ENCODE results near the gene OR4E2. TPM values are rescaled to one million over a fixed set of nuclear protein-coding genes. Genes with fewer than 3 reads are reported as not detected.
"Not testable (repeated sequence)": the region's sequence is repeated elsewhere in the genome, so short reads cannot be mapped to it uniquely, and the experiment has no call there.

Gene OR4E2
- not detected for polyA plus RNA-seq (ENCODE audit: insufficient read length)

- DNase-seq = no peak
Measured at GRCh38 chr14:21653331-21653885, at the start of gene OR4E2. OR4E2 (plus strand) TSS chr14:21653835; CDS start chr14:21665083, 11,248 bp downstream.

GRCh38 chr14:21612324-21612723 is 41.3 kb upstream of the OR4E2 start:
- DNase-seq = no peak

GRCh38 chr14:21614240-21614639 is 39.4 kb upstream of the OR4E2 start:
- no peak for DNase-seq

- no peak for DNase-seq
Measured at GRCh38 chr14:21617614-21618013, 36.0 kb upstream of the OR4E2 start.

- DNase-seq = no peak
Measured at GRCh38 chr14:21626491-21627230, 27.0 kb upstream of the OR4E2 start.

GRCh38 chr14:21630503-21630902 is 23.1 kb upstream of the OR4E2 start:
- DNase-seq = not testable (repeated sequence)

- DNase-seq = no peak
Measured at GRCh38 chr14:21631084-21631483, 22.6 kb upstream of the OR4E2 start.

- no peak for DNase-seq
Measured at GRCh38 chr14:21634840-21635239, 18.8 kb upstream of the OR4E2 start, which contains the start of gene OR10G2. OR10G2 (minus strand) TSS chr14:21634940; CDS start chr14:21634842, 98 bp downstream.

DNA sequence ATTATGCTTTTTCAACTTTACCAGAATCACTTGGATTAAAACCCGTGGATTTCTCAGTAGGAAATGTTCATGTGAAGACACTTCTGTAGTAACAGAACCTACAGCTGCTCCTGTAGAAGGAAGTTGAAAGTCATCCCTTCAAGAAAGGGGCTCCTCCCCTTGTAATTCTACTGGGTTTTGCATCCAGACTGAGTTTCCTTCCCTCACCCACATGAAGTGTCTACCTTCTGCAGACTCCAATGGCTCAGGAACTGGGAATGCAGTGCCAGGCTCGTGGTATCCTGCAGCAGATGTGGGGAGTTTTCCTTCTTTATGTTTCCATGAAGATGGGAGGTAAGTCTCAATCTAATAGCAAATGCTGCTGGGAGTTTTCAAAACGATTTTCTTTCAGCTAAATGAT is 11.0 kb upstream of the OR4E2 start:
- DNase-seq = no peak

DNA sequence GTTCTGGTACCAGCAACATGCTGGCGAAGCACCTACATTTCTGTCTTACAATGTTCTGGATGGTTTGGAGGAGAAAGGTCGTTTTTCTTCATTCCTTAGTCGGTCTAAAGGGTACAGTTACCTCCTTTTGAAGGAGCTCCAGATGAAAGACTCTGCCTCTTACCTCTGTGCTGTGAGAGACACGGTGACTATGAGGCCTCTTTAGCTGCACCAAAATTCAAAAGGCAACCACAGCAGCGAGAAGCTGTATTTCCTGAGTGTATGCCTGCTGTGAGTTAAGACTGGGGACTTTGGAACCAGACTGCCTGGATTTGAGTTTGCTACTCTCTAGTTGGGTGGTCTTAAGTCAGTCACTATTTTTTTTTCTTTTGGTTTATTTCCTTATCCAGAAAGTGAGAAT is 10.2 kb upstream of the OR4E2 start:
- no peak for DNase-seq

- DNase-seq = no peak
Measured at GRCh38 chr14:21647380-21647779, 6.3 kb upstream of the OR4E2 start.

- no peak for DNase-seq
Measured at GRCh38 chr14:21652209-21652808, 1.3 kb upstream of the OR4E2 start.

- no peak for DNase-seq
Measured at GRCh38 chr14:21654215-21654614, 580 bp downstream of the OR4E2 start.

DNA sequence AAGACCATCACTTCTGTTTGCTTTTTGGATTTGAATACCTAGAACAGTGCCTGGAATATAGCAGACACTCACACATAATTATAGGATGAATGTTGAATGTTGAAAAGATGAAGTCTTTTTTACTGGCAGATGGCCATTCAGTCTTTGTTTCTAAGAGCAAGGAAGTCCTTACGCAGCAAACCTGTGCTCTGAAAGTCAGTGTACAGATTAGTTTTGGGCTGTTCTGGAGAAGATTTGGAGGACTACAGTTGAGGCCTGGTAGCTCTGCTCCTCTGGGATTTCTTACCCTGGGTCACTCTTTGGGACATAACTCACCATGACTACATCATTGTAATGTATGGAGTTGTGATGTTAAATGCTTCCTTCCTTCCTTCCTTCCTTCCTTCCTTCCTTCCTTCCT is 3.3 kb downstream of the OR4E2 start:
- DNase-seq = no peak

GRCh38 chr14:21668377-21668776 is 14.7 kb downstream of the OR4E2 start:
- DNase-seq = no peak

DNA sequence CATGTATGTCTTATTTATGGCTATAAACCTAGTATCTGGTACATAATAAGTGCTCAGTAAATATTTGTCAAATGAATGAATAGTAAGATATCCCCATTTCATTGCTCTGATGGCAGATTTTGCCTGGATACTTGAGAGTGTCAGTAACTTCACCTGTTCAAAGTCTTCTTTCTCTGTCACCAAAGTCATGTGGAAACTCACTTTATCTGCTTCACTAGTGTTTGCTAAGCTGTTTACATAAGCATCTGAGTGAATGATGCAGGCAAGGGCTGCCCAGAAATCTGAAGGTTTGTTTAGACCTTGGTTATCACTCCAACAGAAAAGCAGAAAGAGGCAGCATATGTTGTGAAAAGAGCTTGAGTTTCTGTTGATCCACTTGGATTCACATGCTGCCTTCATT is 15.6 kb downstream of the OR4E2 start:
- no peak for DNase-seq

GRCh38 chr14:21671371-21671770 is 17.7 kb downstream of the OR4E2 start:
- no peak for DNase-seq

DNA sequence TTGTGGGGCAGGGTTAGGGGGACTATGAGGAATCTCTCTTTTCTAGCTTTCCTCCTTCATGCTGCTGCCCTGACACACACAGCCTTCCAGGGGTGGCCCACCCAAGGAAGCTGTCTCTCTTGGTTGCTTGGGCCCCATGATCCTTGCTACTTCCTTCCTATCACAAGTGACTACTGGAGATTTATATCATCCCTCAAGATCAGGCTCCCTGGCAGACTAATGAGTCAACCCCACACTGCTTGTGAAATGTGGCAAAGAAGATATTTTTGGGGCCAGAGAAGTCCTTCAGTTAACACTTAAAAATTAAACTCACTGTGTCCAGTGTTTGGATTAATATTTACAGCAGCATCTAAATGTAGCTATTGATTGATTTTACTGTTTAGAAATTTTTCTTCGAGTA is 18.5 kb downstream of the OR4E2 start:
- no peak for DNase-seq

DNA sequence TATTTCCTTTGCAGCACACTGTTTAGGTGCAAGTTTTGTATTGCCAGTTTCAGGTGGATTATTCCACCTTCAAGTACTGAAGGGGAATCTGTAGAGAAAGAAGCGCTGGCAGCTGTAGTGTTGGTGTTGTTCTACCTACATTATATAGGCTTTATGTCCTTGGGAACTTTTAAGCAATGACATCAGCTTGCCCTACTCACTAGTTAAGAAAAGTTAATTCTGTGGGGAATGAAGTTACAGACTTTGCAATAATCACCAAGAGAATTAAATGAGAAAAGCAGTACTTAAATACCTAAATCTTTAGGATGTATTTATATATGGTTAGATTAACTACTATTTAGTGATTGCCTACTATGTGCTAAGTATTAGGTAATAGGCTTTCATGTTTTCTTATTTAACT is 20.1 kb downstream of the OR4E2 start, which contains the start of gene OR4E1:
OR4E1 (minus strand) TSS at position 101 of the 400 bp plus-strand sequence. CDS start 2,883 bp downstream, outside the sequence.
- DNase-seq = no peak

- DNase-seq = no peak
Measured at GRCh38 chr14:21675566-21675965, 21.9 kb downstream of the OR4E2 start.

GRCh38 chr14:21680072-21680471 is 26.4 kb downstream of the OR4E2 start:
- no peak for DNase-seq

DNA sequence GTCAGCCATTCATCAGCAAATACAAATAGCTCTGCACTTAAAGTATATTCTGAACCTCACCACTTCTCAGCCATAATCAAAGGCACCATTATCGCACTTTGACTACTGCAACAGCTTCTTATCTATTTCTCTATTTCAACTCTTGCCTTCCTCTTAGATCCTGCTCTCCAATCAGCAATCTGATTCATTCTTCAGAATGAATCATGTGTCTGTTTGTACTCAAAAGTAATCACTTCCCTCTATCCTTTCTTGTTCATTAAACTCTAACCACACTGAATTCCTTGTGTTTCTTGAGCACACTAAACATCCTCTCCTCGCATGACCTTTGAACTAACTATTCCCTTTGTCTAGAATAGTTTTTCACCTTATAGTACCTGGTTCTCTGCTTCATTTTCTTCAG is 32.8 kb downstream of the OR4E2 start:
- DNase-seq = no peak

GRCh38 chr14:21694425-21694824 is 40.8 kb downstream of the OR4E2 start:
- no peak for DNase-seq

DNA sequence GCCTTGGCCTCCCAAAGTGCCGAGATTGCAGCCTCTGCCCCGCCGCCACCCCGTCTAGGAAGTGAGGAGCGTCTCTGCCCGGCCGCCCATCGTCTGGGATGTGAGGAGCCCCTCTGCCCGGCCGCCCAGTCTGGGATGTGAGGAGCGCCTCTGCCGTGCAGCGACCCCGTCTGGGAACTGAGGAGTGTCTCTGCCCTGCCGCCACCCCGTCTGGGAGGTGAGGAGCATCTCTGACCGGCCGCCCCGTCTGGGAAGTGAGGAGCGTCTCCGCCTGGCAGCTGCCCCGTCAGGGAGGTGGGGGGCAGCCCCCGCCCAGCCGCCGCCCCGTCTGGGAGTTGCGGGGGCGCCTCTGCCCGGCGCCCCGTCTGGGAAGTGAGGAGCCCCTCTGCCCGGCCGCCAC is 44.0 kb downstream of the OR4E2 start:
- DNase-seq = not testable (repeated sequence)
